Activated CD4-positive, alpha-beta T cell treated with anti-CD3 and anti-CD28 coated beads, Interleukin-2, Interleukin-4, amounts not matched to agents 100 ng/mL and 50 ng/mL, durations not matched to agents 16 hours and 8 hours (primary cell): Measurements from ENCODE around the gene CYP11A1.

Source experiments
- DNase-seq: peaks from one replicate; pipeline ENCODE4 v3.0.0-alpha.2; 2020; ENCODE audit warnings: low spot score

Gene CYP11A1

GRCh38 chr15:74388363-74388951, 21.0 kb upstream of the CYP11A1 start:
- no peak for DNase-seq

GRCh38 chr15:74387621-74388362, 20.3 kb upstream of the CYP11A1 start:
- no peak for DNase-seq

- DNase-seq: no peak
Measured at GRCh38 chr15:74387141-74387541, 19.7 kb upstream of the CYP11A1 start.

GRCh38 chr15:74386496-74387140, 19.2 kb upstream of the CYP11A1 start:
- no peak for DNase-seq

DNA sequence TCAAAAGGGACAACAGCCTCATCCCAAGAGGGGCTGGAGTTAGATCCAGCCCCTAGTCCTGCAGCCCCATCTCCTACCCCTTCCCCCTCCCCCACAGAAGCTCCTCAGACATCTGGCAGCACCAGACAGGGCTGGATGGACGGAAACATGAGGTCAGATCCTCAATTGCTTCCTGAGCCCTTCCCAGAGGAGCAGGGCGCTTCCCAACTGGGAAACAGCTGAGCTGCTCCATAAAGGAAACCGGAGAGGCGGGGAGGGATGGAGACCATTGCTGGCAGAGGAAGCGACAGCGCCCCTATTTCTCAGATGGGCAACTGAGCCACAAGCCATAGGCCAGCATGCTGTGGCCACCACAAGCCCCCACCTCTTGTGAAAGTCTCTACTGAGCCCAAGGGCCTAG, 18.3 kb upstream of the CYP11A1 start:
- no peak for DNase-seq

GRCh38 chr15:74384881-74385643, 17.6 kb upstream of the CYP11A1 start:
- DNase-seq: peak; percentile 66

DNA sequence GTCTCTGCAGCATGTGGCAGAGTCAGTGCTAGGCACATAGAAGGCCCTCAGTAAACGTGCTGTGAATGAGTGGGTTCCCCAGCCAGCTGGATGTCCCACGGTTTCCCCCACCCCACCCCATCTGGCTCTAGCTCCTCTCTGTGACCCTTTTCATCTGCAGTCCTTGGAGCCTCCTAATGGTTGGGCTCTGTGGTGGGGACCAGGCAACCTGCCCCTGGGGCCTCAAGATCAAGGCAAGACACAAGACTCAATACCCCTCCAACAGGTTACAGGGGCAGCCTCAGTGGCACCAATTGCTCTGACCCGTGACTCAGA, 17.1 kb upstream of the CYP11A1 start:
- DNase-seq: no peak

DNA sequence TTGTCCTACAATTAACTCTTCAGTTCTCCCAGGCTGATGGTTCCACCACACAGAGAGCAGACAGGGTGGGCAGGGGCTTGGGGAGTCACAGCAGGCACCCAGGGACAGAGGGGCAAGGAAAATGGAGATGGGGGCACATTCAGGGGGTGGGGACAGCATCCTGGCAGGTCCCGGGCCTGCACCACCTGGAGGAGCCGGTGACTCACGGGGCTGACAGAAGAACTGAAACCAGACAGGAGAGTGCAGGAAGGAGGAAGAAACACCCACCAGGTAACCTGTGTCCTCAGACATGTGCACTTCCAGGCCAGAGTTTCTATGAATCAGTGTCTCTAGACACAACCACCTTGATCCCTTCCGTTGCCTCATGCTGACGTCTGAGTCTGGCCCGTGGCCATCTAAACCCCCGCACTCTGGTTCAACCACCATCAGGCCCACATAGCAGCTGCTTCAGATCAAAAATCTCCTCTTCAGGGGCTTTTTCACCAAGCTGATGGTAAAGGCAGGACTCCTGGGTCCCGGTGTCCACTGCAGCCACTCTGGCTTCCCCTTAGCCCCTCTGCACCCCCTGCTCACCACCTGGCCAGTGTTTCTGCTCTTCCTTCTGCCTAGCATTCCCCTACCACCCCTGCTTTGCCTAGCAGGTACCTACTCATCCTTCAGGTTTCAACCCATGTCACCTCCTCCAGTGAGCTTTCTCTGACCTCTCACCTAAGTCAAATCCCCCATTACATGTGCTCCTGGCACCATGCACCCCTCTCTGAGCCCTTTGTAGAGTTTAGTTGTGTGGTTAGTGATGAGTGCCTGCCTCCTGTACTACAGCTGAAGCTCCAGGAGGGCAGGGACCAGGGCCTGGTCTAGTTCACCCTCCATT, 16.5 kb upstream of the CYP11A1 start:
- peak; percentile 46 for DNase-seq

- no peak for DNase-seq
Measured at GRCh38 chr15:74383286-74383685, 15.8 kb upstream of the CYP11A1 start.

DNA sequence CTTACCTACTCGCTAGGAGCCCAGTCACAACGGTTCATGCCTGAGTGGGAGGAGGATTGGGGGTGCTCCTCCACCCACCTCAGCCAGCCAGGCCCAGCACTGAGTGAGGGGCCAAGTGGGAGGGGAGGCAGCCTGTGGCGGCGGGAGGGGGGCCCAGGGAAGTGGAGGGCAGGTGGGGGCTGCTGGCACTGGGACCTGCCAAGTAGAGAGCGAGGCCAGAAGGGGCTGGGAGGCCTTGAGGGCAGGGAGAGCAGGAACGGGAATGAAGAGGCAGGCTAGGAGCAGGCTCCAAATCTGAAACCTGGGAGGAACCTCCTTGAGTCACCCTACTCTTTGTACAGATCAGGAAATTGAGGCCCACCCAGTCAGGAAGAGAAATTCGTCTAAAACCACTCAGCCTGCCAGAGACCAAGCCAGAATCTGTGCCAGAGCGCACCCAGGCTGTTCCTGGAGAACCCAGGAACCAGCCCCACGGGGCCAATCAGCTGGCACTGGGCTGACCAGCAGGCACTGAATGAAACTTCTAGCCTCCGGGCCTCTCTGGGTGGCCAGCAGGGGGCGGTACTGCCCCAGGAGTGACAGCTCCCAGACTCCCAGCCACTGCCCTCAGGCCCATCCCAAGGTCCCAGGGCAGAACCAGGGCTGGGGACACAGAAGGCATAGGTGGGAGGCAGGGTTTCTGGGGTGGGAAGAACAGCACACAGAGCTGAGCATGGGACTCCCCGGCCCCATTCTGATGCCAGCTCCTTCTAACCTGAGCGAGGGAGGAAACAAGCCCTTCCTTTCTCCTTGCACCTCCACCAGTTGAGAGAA, 14.8 kb upstream of the CYP11A1 start:
- peak; percentile 87 for DNase-seq

DNA sequence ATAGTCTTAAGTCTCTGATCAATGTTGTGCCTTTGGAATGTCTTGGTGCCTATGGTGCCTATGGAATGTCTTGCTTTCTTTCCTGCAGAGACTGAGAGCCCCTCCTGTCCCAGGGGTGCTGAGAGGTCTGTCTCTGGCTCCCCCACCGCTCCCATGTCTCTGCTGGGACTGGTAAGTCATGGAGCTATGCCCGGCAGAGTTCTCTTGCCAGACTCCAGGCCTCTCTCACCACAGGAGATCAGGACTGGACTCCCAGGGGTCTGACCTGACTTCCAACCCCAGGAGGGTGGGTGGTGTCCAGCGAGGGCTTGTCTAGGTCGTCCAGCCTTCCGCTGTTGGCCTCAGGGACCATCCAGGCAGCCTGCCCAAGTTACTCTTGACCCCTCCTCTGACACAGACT, 14.0 kb upstream of the CYP11A1 start:
- DNase-seq: no peak

- no peak for DNase-seq
Measured at GRCh38 chr15:74381190-74381453, 13.7 kb upstream of the CYP11A1 start.

GRCh38 chr15:74380361-74381189, 13.1 kb upstream of the CYP11A1 start:
- no peak for DNase-seq

DNA sequence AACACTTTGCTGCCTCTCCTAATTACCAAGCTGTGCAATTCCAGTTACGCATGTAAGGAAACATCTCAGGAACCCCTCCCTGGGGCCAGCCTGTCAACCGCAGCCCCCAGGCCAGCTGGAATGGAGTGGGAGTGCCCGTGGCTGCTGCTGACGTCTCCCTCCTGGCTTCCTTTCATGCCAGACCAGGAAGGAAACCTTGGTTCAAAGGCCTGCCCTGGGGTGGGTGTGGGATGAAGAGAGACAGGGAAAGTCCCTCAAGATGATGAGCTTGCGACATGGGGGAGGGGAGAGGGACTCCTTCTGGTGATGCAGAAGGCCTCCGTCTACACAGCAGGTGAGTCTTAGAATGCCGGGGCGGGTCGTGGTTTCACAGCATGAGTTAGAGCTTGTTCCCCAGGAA, 11.4 kb upstream of the CYP11A1 start:
- DNase-seq: peak; percentile 47

- DNase-seq: no peak
Measured at GRCh38 chr15:74377831-74378766, 10.7 kb upstream of the CYP11A1 start.

DNA sequence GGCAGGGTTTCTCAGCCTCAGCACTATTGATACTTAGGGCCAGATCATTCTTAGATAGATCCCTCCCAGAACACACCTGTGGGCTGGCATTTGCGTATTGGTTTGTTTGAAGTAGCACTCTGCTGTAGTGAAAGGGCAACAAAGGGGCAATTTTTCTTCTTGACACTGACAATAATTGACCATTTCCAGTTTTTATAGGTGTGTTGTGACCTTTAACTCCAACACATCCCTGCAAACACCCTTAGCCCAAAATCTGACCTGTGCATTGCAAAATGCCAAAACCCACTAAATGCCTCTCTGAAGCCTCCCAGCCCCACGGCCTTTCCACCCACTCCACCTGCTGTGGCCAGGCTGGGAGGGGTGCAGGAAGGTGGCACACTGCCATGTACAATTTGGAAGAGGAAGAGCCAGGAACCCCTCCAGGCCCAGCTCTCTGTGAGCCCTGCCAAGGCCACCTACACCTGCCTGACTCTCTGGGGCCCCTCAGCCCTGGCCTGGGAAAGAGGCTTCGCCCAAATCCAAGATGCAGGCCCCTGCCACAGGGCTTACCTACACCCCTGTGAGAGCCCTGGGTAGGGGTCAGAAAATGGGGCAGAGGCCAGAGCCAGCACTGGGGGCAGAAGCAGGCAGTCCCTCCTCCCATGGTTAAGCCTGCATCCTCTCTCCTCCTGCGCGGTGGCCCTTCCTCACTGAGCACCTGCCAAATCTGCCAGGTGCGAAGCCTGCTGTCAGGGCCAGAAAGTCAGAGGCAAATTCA, 9.6 kb upstream of the CYP11A1 start:
- DNase-seq: no peak

GRCh38 chr15:74376226-74376625, 8.8 kb upstream of the CYP11A1 start:
- no peak for DNase-seq

DNA sequence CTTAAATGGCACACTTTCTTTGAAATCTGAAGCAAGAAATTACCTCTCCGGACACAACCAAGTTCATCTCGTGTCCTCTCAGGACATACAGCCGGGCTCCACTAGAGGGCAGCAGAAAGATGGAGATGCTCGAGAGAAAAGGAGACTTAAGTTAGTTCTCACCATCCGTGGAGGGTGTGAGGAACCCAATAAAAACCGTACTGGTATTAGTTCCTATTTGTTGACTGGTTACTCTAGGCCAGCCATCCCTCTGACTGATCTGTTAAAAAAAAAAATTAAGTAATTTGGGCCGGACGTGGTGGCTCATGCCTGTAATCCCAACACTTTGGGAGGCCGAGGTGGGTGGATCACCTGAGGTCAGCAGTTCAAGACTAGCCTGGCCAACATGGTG, 7.9 kb upstream of the CYP11A1 start:
- DNase-seq: peak; percentile 89
